ENCODE data around the gene ASB2.

Gene ASB2

GRCh38 chr14:93946541-93947090 is 29.8 kb downstream of the ASB2 start:
- DNase-seq (ENCODE audit: low read depth in 2 of 2), result no peak

DNA sequence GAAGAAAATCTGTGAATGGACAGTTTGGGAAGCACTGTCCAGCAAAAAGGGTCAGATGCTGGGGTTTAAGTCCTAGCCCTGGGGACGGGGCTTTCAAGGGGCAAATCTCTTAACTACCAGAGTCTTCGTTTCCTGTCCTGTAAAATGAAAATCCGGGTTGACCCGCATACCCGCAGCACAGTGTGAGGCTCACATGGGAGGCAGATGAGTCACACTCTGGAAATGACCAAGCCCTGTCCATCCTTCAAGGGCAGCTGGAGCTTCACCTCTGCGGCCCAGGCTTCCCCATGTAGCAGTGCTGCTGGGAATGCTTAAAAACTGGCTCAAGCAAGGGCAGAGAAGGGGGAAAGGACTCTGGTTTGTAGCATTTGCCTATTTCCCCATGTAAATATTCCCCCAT is 30.3 kb downstream of the ASB2 start:
- no peak for DNase-seq (ENCODE audit: low read depth in 2 of 2)

GRCh38 chr14:93945070-93945399 is 31.3 kb downstream of the ASB2 start:
- no peak for DNase-seq (ENCODE audit: low read depth in 2 of 2)

GRCh38 chr14:93944348-93945069 is 31.9 kb downstream of the ASB2 start:
- no peak for DNase-seq (ENCODE audit: low read depth in 2 of 2)

DNA sequence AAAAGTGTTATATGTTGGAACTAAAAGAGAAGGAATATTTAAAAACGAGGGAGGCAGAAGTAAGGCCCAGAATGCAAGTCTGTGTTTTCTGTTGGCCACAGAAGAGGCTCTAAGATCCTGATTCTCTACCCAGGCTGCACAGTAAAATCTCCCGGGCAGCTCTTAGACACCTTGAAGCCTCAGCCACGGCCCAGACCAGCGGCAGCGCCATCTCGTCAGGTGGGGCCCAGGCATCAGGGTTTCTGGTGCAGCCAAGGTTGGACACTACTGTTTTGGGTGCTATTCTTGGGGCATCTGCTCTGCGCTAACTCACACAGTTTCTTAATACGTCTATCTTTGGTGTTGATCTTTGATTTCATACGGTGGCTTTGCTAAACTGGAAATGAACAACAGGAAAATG is 32.4 kb downstream of the ASB2 start:
- DNase-seq (ENCODE audit: low read depth in 2 of 2), result no peak

- DNase-seq (ENCODE audit: low read depth in 2 of 2), result no peak
These were observed 33.3 kb downstream of the ASB2 start for GRCh38 chr14:93943052-93943451.

GRCh38 chr14:93941293-93941910 is 35.0 kb downstream of the ASB2 start:
- no peak for DNase-seq (ENCODE audit: low read depth in 2 of 2)

GRCh38 chr14:93940437-93940836 is 35.9 kb downstream of the ASB2 start:
- no peak for DNase-seq (ENCODE audit: low read depth in 2 of 2)

- peak; percentile 88 to 90 for DNase-seq (ENCODE audit: low read depth in 2 of 2)
These were observed 36.8 kb downstream of the ASB2 start for GRCh38 chr14:93939304-93940229.

- DNase-seq (ENCODE audit: low read depth in 2 of 2), result no peak
These were observed 37.5 kb downstream of the ASB2 start for GRCh38 chr14:93938751-93939303.

- DNase-seq (ENCODE audit: low read depth in 2 of 2), result no peak
These were observed 38.9 kb downstream of the ASB2 start for GRCh38 chr14:93937519-93937918.

DNA sequence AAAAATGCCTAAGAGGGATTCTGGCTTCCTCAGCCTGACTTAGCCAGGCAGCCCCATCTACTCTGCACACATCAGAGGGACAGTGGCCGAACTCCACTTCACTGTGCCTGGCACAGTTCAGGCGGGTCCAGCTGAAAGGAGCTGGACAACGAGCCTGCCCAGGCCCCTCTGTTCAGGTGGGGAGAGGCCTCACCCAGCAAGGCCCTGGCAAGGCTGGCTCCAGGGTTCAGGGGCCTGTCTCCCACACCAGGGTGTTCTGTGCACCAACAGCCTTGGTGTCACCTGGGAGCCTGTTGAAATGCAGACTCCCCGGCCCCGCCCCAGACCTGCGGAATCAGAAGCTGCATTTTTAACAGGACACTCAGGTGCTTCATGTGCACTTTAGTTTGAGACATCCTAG is 39.4 kb downstream of the ASB2 start:
- no peak for DNase-seq (ENCODE audit: low read depth in 2 of 2)

DNA sequence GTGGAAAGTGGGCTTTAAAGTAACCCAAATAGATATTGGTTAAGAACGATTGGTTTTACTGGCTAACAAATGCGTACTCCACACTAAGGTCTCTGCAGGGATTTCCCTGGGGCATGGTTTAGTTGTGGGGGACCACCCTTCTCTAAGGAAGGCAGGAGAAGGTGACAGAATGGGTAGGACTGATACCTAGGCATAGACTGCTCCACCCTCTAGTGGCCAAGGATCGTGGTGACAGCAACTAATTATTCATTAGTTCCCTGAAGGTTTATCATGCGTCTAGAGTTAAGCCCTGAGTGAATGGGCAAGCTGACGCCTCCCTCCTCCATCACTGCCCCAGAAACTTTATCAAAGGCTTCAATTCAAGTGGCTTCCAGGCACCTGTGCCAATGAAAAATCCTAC is 40.1 kb downstream of the ASB2 start:
- DNase-seq (ENCODE audit: low read depth in 2 of 2), result no peak

DNA sequence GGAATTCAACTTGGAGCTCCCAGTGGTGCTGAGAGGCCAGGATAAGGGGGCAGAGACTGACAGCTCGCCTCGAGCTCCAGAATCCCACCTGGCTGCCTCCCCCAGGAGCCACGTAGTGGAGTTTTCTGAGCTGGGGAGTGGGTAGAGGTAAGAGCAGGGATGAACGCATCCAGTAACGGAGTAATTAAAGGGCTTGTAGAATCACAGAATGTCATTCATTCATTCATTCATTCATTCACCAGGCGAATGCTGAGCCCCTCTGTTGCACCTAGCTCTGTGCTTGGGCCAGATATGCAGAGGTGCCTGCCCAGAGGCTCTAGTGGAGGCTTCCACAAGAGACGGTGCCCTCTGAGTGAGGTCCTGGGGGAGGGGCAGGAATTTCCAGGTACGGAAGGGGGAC is 41.2 kb downstream of the ASB2 start:
- no peak for DNase-seq (ENCODE audit: low read depth in 2 of 2)

GRCh38 chr14:93932642-93933041 is 43.7 kb downstream of the ASB2 start:
- no peak for DNase-seq (ENCODE audit: low read depth in 2 of 2)

DNA sequence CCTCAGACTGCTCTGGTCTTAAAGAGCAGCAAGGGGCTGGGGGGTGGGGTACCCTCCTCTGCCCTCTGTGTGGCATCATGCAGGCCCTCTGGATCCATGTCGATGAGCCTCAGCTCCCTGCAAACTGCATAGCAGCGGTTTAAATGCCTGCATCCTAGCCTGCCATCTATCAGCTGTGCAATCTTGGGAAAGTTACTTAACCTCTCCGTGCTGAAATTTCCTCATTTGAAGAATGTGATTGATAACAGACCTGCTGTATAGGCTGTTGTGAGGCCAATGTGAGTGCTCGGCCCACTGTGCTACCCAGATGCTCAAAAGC is 45.4 kb downstream of the ASB2 start:
- DNase-seq (ENCODE audit: low read depth in 2 of 2), result no peak

- no peak for DNase-seq (ENCODE audit: low read depth in 2 of 2)
These were observed 45.9 kb downstream of the ASB2 start for GRCh38 chr14:93930296-93930988.

DNA sequence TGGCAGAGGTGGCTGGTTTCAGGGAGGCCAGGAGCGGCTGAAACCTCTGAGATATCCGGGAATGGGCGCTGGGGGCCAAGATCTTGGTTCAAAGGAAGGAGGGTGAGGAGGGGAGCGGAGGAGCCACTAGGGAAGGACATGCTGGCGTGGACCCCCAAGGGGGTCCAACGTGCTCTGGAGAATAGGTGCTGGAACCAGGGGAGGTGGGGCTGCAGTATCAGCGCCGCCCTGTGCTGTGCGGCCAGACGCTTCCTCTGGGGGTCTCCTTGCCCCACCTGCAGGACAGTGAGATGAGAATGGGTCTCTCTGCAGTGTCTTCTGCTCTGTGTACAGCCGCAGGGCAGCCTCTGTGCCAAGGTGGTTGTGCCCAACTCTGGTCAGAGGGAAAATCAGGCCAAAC is 46.7 kb downstream of the ASB2 start:
- DNase-seq (ENCODE audit: low read depth in 2 of 2), result no peak

DNA sequence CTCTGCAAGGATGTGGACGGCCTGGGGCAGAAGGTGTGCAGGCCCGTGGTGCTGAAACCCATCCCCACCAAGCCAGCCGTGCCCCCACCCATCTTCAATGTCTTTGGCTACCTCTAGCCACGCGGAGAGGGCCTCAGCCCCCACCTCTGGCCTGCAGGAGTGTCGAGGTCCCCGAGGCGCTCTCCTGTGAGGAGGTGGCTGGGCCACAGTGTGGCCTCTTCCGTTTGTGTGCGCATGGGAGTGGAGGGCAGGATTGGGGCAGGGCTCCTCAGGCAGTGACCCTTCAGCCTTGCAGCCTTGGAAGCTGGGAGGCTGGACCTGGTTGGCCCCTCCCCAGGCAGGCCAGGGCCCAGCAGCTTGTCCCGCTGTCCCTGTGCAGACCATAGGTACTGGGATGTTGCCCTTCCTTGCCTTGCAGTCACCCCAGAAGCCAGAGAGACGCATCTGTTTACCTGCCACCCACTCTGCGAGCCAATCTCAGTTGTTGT is 47.3 kb downstream of the ASB2 start:
- no peak for DNase-seq (ENCODE audit: low read depth in 2 of 2)

DNA sequence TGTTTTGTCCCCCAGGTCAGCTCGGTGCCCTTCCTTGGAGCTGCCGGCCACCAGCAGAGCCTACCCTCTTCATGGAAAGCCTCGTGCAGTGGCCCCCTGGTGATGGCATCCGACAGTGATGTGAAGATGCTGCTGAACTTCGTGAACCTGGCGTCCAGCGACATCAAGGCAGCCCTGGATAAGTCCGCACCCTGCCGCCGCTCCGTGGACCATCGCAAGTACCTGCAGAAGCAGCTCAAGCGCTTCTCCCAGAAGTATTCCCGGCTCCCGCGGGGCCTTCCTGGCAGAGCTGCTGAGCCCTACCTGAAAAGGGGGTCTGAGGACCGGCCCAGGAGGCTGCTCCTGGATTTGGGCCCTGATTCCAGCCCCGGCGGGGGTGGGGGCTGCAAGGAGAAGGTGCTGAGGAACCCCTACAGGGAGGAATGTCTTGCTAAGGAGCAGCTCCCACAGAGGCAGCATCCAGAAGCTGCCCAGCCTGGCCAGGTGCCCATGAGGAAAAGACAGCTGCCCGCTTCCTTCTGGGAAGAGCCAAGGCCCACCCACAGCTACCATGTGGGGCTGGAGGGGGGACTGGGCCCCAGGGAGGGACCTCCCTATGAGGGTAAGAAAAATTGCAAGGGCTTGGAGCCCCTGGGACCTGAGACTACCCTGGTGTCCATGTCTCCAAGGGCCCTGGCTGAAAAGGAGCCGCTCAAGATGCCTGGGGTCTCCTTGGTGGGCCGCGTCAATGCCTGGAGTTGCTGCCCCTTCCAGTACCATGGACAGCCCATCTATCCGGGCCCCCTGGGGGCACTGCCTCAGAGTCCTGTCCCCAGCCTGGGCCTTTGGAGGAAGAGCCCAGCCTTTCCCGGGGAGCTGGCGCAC is 48.0 kb downstream of the ASB2 start:
- no peak for DNase-seq (ENCODE audit: low read depth in 2 of 2)

DNA sequence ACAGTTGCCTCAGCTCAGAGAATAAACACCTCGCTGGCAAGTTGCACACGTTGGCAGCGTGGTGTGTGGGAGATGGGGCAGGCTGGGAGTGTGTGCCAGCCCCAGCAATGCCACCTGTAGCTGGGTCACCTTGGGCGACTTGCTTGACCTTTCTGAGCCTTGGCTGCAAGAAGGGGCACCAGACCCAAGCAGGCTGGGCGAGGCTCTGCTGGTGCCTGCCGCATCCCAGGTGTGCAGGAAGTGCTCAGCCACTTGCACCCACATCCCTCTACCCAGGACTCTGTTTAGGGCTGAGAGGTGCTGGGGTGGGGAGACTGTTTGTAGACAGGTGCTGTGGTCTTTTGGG is 48.6 kb downstream of the ASB2 start:
- DNase-seq (ENCODE audit: low read depth in 2 of 2), result no peak
